ENCODE measurements around the gene NOP16.
A peak's percentile ranks its signal among the peaks of the same experiment; 100 is the strongest.

NOP16 gene

DNA sequence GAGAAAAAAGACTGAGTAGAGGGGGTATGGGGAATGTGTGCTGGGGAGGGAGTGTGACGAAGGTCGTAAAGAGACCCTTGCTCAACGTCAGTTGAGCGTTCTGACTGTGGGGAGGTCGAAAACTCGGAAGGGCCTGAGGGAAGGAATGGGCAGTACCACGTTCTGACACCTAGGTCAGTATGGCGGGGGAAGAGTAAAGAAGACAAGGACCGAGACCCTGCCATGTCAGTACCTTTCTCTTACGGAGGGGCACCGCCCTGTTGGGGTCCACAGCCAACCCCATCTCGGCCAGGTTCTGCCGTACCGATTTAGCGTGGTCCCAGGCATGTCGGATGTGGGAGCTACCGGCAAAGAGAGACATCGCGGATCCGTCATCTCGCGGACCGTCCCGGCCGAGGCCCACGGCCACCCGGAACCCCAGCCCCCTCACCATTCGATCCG, 375 bp downstream of the NOP16 start:
- peaks cover 20% of the 10 kb centered on the region for H3K79me2 ChIP-seq (ENCODE audit: control insufficient read depth, insufficient read depth, low read length)
- peaks cover 2% of the 10 kb centered on the region for H3K4me1 ChIP-seq (ENCODE audit: control insufficient read depth, low read depth, low read length)
- peak overlapping the region; percentile 96 for H3K56ac ChIP-seq (ENCODE audit: low read length)
- H3K4me3 ChIP-seq (ENCODE audit: low read length), result peak overlapping the region; percentile 94
- H3K27ac ChIP-seq (ENCODE audit: low read depth, low read length), result no peak overlapping the region
- no peak overlapping the region for H2BK120ac ChIP-seq (ENCODE audit: low read depth, low read length)
- peaks cover 5% of the 10 kb centered on the region for H3K36me3 ChIP-seq (ENCODE audit: control insufficient read depth, insufficient read depth, low read length)
- H4K5ac ChIP-seq (ENCODE audit: low read length), result no peak overlapping the region
- H3K23ac ChIP-seq (ENCODE audit: low read length), result peak overlapping the region; percentile 90
- H3K4ac ChIP-seq (ENCODE audit: low read depth, low read length), result peak overlapping the region; percentile 87
- peaks cover 13% of the 10 kb centered on the region for H3K79me1 ChIP-seq (ENCODE audit: low read length)
- peak overlapping the region; percentile 93 for H2AK5ac ChIP-seq (ENCODE audit: low read length)
- peak overlapping the region; percentile 90 for H3K4me2 ChIP-seq (ENCODE audit: low read length)
- no peak overlapping the region for H2BK15ac ChIP-seq (replicated peaks; ENCODE audit: low read depth)
- peak overlapping the region; percentile 94 for H3K9ac ChIP-seq (ENCODE audit: low read length)
- DNase-seq, result peak; percentile 81
- no peaks in the 10 kb centered on the region for H3K27me3 ChIP-seq (ENCODE audit: insufficient read depth, low read length, poor library complexity)
- no CpG with 5 or more reads among the region's 29 CpGs for WGBS (ENCODE audit: extremely low coverage, insufficient coverage, low lambda C conversion rate)
- no peak overlapping the region for H4K8ac ChIP-seq (ENCODE audit: low read depth, low read length)
- H2BK5ac ChIP-seq (ENCODE audit: low read length), result peak overlapping the region; percentile 51
- H3K18ac ChIP-seq (ENCODE audit: low read length), result peak overlapping the region; percentile 28

GRCh38 chr5:176387384-176387925, 943 bp downstream of the NOP16 start:
- no peak overlapping the region for H3K18ac ChIP-seq (ENCODE audit: low read length)
- DNase-seq, result peak; percentile 16
- H2BK5ac ChIP-seq (ENCODE audit: low read length), result no peak overlapping the region
- H2BK120ac ChIP-seq (ENCODE audit: low read depth, low read length), result no peak overlapping the region
- no peak overlapping the region for H3K23ac ChIP-seq (ENCODE audit: low read length)
- H3K36me3 ChIP-seq (ENCODE audit: control insufficient read depth, insufficient read depth, low read length), result peaks cover 7% of the 10 kb centered on the region
- no peak overlapping the region for H2AK5ac ChIP-seq (ENCODE audit: low read length)
- H3K4me1 ChIP-seq (ENCODE audit: control insufficient read depth, low read depth, low read length), result peaks cover 2% of the 10 kb centered on the region
- H4K5ac ChIP-seq (ENCODE audit: low read length), result no peak overlapping the region
- peak overlapping the region; percentile 90 for H3K4me2 ChIP-seq (ENCODE audit: low read length)
- peaks cover 13% of the 10 kb centered on the region for H3K79me1 ChIP-seq (ENCODE audit: low read length)
- H3K27ac ChIP-seq (ENCODE audit: low read depth, low read length), result no peak overlapping the region
- peak overlapping the region; percentile 96 for H3K56ac ChIP-seq (ENCODE audit: low read length)
- no peak overlapping the region for H4K8ac ChIP-seq (ENCODE audit: low read depth, low read length)
- H3K4ac ChIP-seq (ENCODE audit: low read depth, low read length), result no peak overlapping the region
- peak overlapping the region; percentile 94 for H3K4me3 ChIP-seq (ENCODE audit: low read length)
- no peaks in the 10 kb centered on the region for H3K27me3 ChIP-seq (ENCODE audit: insufficient read depth, low read length, poor library complexity)
- H3K9ac ChIP-seq (ENCODE audit: low read length), result peak overlapping the region; percentile 94
- no CpG with 5 or more reads among the region's 8 CpGs for WGBS (ENCODE audit: extremely low coverage, insufficient coverage, low lambda C conversion rate)
- no peak overlapping the region for H2BK15ac ChIP-seq (replicated peaks; ENCODE audit: low read depth)
- peaks cover 20% of the 10 kb centered on the region for H3K79me2 ChIP-seq (ENCODE audit: control insufficient read depth, insufficient read depth, low read length)

- peaks cover 20% of the 10 kb centered on the region for H3K79me2 ChIP-seq (ENCODE audit: control insufficient read depth, insufficient read depth, low read length)
- H3K27ac ChIP-seq (ENCODE audit: low read depth, low read length), result no peak overlapping the region
- H2BK120ac ChIP-seq (ENCODE audit: low read depth, low read length), result no peak overlapping the region
- no peak overlapping the region for H2BK5ac ChIP-seq (ENCODE audit: low read length)
- no peak overlapping the region for H3K23ac ChIP-seq (ENCODE audit: low read length)
- H3K4me1 ChIP-seq (ENCODE audit: control insufficient read depth, low read depth, low read length), result peaks cover 2% of the 10 kb centered on the region
- H3K4me3 ChIP-seq (ENCODE audit: low read length), result no peak overlapping the region
- H3K79me1 ChIP-seq (ENCODE audit: low read length), result peaks cover 13% of the 10 kb centered on the region
- no peak overlapping the region for H4K8ac ChIP-seq (ENCODE audit: low read depth, low read length)
- WGBS (ENCODE audit: extremely low coverage, insufficient coverage, low lambda C conversion rate), result no CpG with 5 or more reads among the region's 1 CpG
- no peaks in the 10 kb centered on the region for H3K27me3 ChIP-seq (ENCODE audit: insufficient read depth, low read length, poor library complexity)
- H2BK15ac ChIP-seq (replicated peaks; ENCODE audit: low read depth), result no peak overlapping the region
- H3K9ac ChIP-seq (ENCODE audit: low read length), result peak overlapping the region; percentile 51
- no peak overlapping the region for H3K4ac ChIP-seq (ENCODE audit: low read depth, low read length)
- no peak overlapping the region for H4K5ac ChIP-seq (ENCODE audit: low read length)
- no peak for DNase-seq
- no peak overlapping the region for H3K4me2 ChIP-seq (ENCODE audit: low read length)
- H3K18ac ChIP-seq (ENCODE audit: low read length), result no peak overlapping the region
- no peak overlapping the region for H2AK5ac ChIP-seq (ENCODE audit: low read length)
- H3K56ac ChIP-seq (ENCODE audit: low read length), result peak overlapping the region; percentile 22
- peaks cover 11% of the 10 kb centered on the region for H3K36me3 ChIP-seq (ENCODE audit: control insufficient read depth, insufficient read depth, low read length)
Observed at GRCh38 chr5:176386491-176386890, 1.9 kb downstream of the NOP16 start.

DNA sequence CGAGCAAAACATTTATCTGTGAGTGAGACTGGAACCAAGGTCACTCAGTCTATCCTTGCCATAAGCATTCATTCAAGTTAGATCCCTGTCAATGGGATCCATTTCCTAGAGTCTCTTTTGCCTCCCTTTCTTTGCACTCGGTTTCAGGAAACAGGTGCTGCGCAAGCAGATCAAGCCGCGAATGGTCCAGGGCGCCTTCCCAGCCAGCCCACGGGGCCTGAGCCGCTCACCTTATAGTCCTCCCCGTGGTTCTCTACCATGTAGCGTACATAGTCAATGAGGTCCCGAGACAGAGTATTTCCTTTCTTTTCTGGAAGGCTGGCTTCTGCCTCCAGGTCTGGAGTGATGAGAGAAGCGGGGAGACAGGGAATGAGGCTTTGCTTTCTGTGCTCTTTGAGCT, 3.4 kb downstream of the NOP16 start:
- Histone ChIP-seq H3K4me3 (ENCODE audit: low read length) (no peak overlapping the region), H2AK5ac (ENCODE audit: low read length) (no peak overlapping the region), H3K36me3 (ENCODE audit: control insufficient read depth, insufficient read depth, low read length) (peaks cover 13% of the 10 kb centered on the region), H3K27me3 (ENCODE audit: insufficient read depth, low read length, poor library complexity) (no peaks in the 10 kb centered on the region), H3K79me1 (ENCODE audit: low read length) (peaks cover 13% of the 10 kb centered on the region), H4K8ac (ENCODE audit: low read depth, low read length) (no peak overlapping the region), H3K23ac (ENCODE audit: low read length) (no peak overlapping the region), H3K27ac (ENCODE audit: low read depth, low read length) (no peak overlapping the region), H3K18ac (ENCODE audit: low read length) (no peak overlapping the region), H3K79me2 (ENCODE audit: control insufficient read depth, insufficient read depth, low read length) (peaks cover 20% of the 10 kb centered on the region), H3K56ac (ENCODE audit: low read length) (no peak overlapping the region), H3K4me1 (ENCODE audit: control insufficient read depth, low read depth, low read length) (peaks cover 2% of the 10 kb centered on the region), H2BK15ac (replicated peaks; ENCODE audit: low read depth) (no peak overlapping the region), H3K9ac (ENCODE audit: low read length) (no peak overlapping the region), H3K4ac (ENCODE audit: low read depth, low read length) (no peak overlapping the region), H4K5ac (ENCODE audit: low read length) (no peak overlapping the region), H3K4me2 (ENCODE audit: low read length) (no peak overlapping the region), H2BK120ac (ENCODE audit: low read depth, low read length) (no peak overlapping the region), H2BK5ac (ENCODE audit: low read length) (no peak overlapping the region)
- no peak for DNase-seq
- no CpG with 5 or more reads among the region's 12 CpGs for WGBS (ENCODE audit: extremely low coverage, insufficient coverage, low lambda C conversion rate)

- no peak overlapping the region for H2AK5ac ChIP-seq (ENCODE audit: low read length)
- H3K4me1 ChIP-seq (ENCODE audit: control insufficient read depth, low read depth, low read length), result peaks cover 2% of the 10 kb centered on the region
- no peak overlapping the region for H3K4me3 ChIP-seq (ENCODE audit: low read length)
- no peak for DNase-seq
- peaks cover 20% of the 10 kb centered on the region for H3K79me2 ChIP-seq (ENCODE audit: control insufficient read depth, insufficient read depth, low read length)
- no peak overlapping the region for H4K8ac ChIP-seq (ENCODE audit: low read depth, low read length)
- no peak overlapping the region for H3K23ac ChIP-seq (ENCODE audit: low read length)
- H2BK5ac ChIP-seq (ENCODE audit: low read length), result no peak overlapping the region
- no peak overlapping the region for H3K9ac ChIP-seq (ENCODE audit: low read length)
- no peak overlapping the region for H2BK15ac ChIP-seq (replicated peaks; ENCODE audit: low read depth)
- H2BK120ac ChIP-seq (ENCODE audit: low read depth, low read length), result no peak overlapping the region
- H3K56ac ChIP-seq (ENCODE audit: low read length), result no peak overlapping the region
- WGBS (ENCODE audit: extremely low coverage, insufficient coverage, low lambda C conversion rate), result no CpG with 5 or more reads among the region's 8 CpGs
- no peaks in the 10 kb centered on the region for H3K27me3 ChIP-seq (ENCODE audit: insufficient read depth, low read length, poor library complexity)
- H4K5ac ChIP-seq (ENCODE audit: low read length), result no peak overlapping the region
- peaks cover 13% of the 10 kb centered on the region for H3K36me3 ChIP-seq (ENCODE audit: control insufficient read depth, insufficient read depth, low read length)
- H3K79me1 ChIP-seq (ENCODE audit: low read length), result peaks cover 13% of the 10 kb centered on the region
- no peak overlapping the region for H3K18ac ChIP-seq (ENCODE audit: low read length)
- H3K4me2 ChIP-seq (ENCODE audit: low read length), result no peak overlapping the region
- no peak overlapping the region for H3K4ac ChIP-seq (ENCODE audit: low read depth, low read length)
- H3K27ac ChIP-seq (ENCODE audit: low read depth, low read length), result no peak overlapping the region
Observed at GRCh38 chr5:176384366-176384930, 4.0 kb downstream of the NOP16 start.

DNA sequence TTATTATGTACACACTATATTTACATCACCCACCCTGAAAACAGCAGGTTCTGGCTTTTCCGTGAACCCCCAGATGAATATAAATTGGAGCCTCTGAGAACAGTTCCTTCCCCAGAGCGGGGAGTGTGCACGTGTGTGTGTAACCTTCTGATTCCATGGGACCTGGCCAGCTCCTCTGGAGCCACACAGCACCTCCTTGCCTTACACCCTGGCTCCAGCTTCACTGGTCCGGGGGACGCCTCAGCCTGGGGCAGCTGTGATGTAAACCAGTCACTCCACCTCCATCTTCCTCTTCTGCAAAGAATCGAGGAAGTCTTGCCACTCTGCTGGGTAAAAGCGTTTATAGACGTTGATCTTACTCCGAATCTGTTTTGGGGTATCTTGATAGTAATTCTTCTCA, 4.4 kb downstream of the NOP16 start:
- H3K79me1 ChIP-seq (ENCODE audit: low read length), result peaks cover 13% of the 10 kb centered on the region
- no peak overlapping the region for H4K8ac ChIP-seq (ENCODE audit: low read depth, low read length)
- no peak overlapping the region for H3K4me3 ChIP-seq (ENCODE audit: low read length)
- H3K4me1 ChIP-seq (ENCODE audit: control insufficient read depth, low read depth, low read length), result peaks cover 2% of the 10 kb centered on the region
- no CpG with 5 or more reads among the region's 9 CpGs for WGBS (ENCODE audit: extremely low coverage, insufficient coverage, low lambda C conversion rate)
- peaks cover 20% of the 10 kb centered on the region for H3K79me2 ChIP-seq (ENCODE audit: control insufficient read depth, insufficient read depth, low read length)
- H3K9ac ChIP-seq (ENCODE audit: low read length), result no peak overlapping the region
- H3K23ac ChIP-seq (ENCODE audit: low read length), result no peak overlapping the region
- H2BK15ac ChIP-seq (replicated peaks; ENCODE audit: low read depth), result no peak overlapping the region
- no peak overlapping the region for H3K56ac ChIP-seq (ENCODE audit: low read length)
- H4K5ac ChIP-seq (ENCODE audit: low read length), result no peak overlapping the region
- no peak overlapping the region for H3K4me2 ChIP-seq (ENCODE audit: low read length)
- H2AK5ac ChIP-seq (ENCODE audit: low read length), result no peak overlapping the region
- no peak for DNase-seq
- no peak overlapping the region for H3K4ac ChIP-seq (ENCODE audit: low read depth, low read length)
- H2BK120ac ChIP-seq (ENCODE audit: low read depth, low read length), result no peak overlapping the region
- no peak overlapping the region for H3K18ac ChIP-seq (ENCODE audit: low read length)
- no peak overlapping the region for H3K27ac ChIP-seq (ENCODE audit: low read depth, low read length)
- H3K36me3 ChIP-seq (ENCODE audit: control insufficient read depth, insufficient read depth, low read length), result peaks cover 13% of the 10 kb centered on the region
- no peak overlapping the region for H2BK5ac ChIP-seq (ENCODE audit: low read length)
- H3K27me3 ChIP-seq (ENCODE audit: insufficient read depth, low read length, poor library complexity), result no peaks in the 10 kb centered on the region

Measured in mesendoderm (in vitro differentiated cells).